Renal cortex interstitium (tissue), 11 donors: ENCODE data around the gene DRD1. TPM values are rescaled to one million over a fixed set of nuclear protein-coding genes. Genes with fewer than 3 reads are reported as not detected.
"Not testable (repeated sequence)": the region's sequence is repeated elsewhere in the genome, so short reads cannot be mapped to it uniquely, and the experiment has no call there.

Source experiments
- DNase-seq, 11 donors: peaks; one replicate each; pipeline ENCODE4 v3.0.0-alpha.2; 2013; ENCODE audit warnings: low read depth in 9 of 11, low spot score in 4 of 11; ENCODE audit errors: extremely low read depth in 1 of 11
- polyA plus RNA-seq, 3 donors: library from polyadenylated mRNA; unstranded; fragments of 120-200 nt; gene quantifications; one replicate each; pipeline ENCODE4 v1.2.1, GENCODE V29; 2013; ENCODE audit not compliant: insufficient read length in 3 of 3

DRD1 gene
- polyA plus RNA-seq, 3 donors = not detected

GRCh38 chr5:175443514-175444059 lies 395 bp downstream of the DRD1 start:
- DNase-seq = no peak

DNA sequence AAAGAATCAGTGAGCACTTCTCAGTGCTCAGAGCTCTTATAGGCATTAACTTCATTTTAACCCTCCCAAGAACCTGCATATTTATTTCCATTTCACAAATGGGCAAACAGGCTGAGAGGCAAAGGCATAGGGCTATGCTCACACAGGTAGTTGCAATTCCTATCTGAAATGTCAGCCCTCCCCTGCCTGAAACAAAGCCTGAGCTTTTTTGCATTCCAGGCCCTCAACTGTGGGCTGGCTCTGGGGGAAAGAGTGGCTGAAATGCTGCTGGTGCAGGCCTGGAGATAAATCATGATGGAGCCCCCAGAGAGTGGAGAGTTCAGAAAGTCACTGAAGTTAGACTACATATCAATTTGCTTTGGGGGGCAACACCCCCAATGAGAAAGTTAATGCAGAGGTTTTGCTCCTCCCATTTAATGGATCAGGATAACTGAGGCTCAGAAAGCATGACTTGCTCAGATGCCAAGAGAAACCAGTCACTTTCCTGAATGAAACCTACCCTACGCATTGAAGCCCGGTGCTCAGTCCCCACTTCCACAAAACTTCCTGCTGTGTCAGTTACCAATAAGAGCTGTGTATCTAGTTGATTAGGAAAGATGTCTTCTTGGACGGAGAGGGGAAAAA lies 5.6 kb downstream of the DRD1 start:
- no peak for DNase-seq

DNA sequence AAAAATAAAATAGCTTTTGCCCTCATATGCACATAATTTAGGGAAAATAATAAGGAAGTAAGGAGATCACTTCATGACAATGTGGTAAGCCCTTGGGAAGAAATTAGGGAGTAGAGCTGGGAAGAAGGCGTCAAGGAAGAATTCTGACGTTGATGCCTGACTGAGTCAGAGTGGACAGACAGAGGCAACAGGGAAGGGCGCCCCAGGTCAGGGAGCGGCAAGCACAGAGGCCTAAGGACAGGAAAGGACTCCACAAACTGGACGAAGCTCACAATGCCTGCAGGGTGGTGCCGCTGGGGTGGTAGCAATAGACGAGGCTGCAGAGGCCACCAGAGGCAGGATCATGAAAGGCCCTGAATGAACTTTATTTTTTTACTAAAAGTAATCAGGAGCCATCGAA lies 7.6 kb downstream of the DRD1 start:
- DNase-seq = no peak

- DNase-seq = no peak
These were observed 9.2 kb downstream of the DRD1 start for GRCh38 chr5:175434800-175435199.

DNA sequence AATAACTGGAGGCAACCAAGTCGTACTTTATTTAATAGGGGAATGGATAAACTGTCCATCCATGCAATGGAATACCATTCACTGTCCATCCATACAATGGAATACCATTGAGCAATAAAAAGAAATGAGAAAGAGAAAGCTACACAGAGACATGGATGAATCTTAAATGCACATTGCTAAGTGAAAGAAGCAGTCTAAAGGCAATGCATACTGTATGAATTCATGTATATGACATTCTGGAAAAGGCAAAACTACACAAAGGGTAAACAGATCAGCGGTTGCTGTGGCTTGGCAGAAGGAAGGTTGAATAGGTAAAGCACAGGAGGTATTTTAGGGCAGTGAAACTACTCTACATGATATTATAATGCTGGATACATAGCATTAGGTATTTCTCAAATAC lies 16.2 kb downstream of the DRD1 start:
- no peak for DNase-seq

- not testable (repeated sequence) for DNase-seq
These were observed 19.4 kb downstream of the DRD1 start for GRCh38 chr5:175424594-175424993.

- DNase-seq = no peak
These were observed 21.9 kb downstream of the DRD1 start for GRCh38 chr5:175422058-175422457.

DNA sequence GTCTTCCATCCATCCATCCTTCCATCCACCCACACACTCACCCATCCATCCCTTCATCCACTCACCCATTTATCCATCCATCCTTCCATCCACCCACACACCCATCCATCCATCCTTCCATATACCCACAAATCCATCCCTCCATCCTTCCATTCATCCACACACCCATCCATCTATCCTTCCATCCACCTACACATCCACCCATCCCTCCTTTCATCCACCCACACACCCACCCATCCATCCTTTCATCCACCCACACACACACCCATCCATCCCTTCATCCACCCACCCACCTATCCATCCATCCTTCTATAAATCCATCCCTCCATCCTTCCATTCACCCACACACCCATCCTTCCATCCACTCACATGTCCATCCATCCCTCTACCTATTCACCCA lies 23.6 kb downstream of the DRD1 start:
- no peak for DNase-seq

GRCh38 chr5:175418251-175418650 lies 25.7 kb downstream of the DRD1 start:
- DNase-seq = no peak

DNA sequence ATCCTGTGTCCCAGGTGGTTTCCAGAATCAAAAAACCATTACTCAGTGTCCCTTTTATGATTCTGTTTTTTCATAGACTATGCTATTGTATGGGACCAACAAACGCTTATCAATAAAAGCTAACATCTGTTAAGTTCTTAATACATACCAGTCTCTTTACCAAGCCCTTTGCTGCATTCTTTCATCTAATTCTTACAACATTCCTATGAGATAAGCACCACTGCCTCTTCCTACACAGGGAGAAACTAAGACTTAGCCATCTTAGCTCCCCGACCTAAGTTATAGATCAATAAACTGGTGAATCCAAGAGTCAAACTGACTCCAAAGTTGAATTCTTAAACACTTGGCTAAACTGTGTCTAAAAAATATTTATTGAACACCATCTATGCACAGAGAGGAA lies 26.6 kb downstream of the DRD1 start:
- no peak for DNase-seq

DNA sequence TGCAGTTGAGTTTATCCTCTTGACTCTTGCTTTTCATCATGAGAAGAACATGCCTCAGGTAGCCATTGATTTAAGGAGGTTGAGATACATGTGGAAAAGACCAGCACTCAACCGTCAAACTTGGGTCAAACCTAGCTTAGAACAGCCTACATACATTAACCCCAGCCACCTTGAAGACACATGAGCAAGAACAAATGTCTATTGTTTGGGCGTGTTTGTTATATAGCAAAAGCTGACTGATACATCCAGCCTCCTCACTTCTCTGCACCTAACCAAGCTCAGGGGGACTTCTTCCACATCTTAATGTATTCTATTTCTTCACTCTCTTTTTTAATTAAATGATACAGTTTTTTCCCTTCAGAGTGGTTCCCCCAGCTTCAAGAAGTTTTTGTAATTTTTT lies 28.7 kb downstream of the DRD1 start:
- no peak for DNase-seq

- DNase-seq = no peak
These were observed 33.1 kb downstream of the DRD1 start for GRCh38 chr5:175410926-175411325.

DNA sequence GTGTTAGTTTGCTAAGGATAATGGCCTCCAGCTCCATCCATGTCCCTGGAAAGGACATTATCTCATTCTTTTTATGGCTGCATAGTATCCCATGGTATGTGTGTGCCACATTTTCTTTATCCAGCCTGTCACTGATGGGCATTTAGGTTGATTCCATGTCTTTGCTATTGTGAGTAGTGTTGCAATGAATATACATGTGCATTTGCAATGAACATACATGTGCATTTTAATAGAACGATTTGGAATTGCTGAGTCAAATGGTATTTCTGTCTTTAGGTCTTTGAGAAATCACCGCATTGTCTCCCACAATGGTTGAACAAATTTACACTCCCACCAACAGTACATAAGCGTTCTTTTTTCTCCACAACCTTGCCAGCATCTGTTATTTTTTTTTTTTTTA lies 37.7 kb downstream of the DRD1 start:
- DNase-seq = no peak

- not testable (repeated sequence) for DNase-seq
These were observed 46.2 kb downstream of the DRD1 start for GRCh38 chr5:175397590-175398297.

GRCh38 chr5:175395430-175395829 lies 48.6 kb downstream of the DRD1 start:
- not testable (repeated sequence) for DNase-seq

- DNase-seq = peak in 2 of 11 donors; percentile 2 to 4
These were observed 49.4 kb downstream of the DRD1 start for GRCh38 chr5:175394601-175395000.

- DNase-seq = no peak
These were observed 50.1 kb downstream of the DRD1 start for GRCh38 chr5:175393897-175394296.

DNA sequence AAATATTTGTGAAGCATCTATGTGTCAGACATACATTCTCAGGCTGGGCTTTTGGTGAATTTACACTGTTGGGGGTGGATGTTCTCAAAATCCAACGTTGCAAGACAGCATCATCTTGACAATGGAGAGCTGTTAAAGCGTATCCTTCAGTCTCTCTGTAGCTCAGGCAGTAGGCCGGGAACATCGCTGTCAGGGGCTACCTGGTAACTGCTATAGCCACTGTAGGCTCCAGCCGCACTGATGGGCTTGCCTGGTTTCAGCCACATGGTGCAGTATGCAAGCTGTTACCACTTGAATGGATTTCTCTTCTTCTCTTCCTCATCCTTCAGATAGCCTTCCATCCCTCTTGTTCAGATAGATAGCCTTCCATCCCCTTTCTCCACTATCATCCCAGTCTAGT lies 51.7 kb downstream of the DRD1 start:
- no peak for DNase-seq

DNA sequence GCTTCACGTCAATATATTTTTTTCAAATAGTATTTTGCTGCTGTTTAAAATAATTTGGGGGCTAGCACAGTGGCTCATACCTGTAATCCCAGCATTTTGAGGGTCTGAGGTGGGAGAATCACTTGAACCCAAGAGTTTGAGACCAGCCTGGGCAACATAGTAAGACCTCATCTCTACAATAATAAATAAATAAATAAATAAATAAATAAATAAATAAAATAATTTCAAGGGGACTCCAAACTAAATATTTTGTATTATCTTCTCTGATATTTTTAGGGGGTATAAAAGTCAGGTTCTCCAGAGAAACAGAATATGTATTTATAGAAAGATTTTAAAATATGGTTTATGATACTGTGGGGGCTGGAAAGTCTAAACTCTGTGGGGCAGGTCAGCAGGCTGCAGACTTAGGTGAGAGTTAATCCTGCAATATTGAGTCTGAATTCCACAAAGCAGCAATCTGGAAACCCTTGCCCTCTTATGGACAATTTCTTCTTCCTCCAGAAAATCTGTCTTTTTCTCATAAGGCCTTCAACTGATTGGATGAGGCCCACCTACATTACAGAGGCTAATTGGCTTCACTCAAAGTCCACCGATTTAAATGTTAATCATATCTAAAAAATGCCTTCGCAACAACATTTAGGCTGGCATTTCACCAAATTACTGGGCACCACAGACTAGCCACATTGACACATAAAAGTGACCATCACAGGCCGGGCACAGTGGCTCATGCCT lies 53.5 kb downstream of the DRD1 start:
- DNase-seq = no peak
